NCI-H69 (cell line): ENCODE data around the gene TIMM44.
"Not testable (repeated sequence)": the region's sequence is repeated elsewhere in the genome, so short reads cannot be mapped to it uniquely, and the experiment has no call there.

ENCODE experiments used
- DNase-seq: peaks from one replicate; lab custom pipeline; 2025; lab: John Stamatoyannopoulos, UW

TIMM44 gene

DNA sequence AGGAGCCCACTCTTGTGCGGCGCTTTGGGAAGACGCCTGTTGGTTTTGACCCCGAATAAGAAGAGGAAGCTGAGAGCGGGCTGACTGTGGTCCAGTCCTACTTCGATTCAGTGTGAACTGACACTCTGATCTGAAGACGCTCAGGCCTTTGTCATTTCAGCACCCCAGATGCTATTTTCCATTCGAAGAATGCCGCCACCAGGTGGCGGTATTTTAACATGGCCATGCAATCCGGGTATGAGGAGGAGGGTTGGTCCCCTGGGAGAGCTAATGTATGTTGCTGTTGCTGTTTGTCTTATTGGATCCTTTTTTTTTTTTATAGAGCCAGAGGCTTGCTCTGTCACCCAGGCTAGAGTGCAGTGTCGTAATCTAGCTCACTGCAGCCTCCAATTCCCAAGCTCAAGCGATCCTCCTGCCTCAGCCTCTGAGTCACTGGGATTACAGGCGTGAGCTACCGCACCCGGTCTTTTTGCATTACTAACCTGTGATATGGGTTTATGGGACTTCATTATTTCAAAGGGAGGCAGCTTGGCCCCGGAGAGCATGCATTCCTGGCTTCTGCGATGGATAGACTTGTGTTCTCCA, 803 bp upstream of the TIMM44 start:
- peak; percentile 96 for DNase-seq

DNA sequence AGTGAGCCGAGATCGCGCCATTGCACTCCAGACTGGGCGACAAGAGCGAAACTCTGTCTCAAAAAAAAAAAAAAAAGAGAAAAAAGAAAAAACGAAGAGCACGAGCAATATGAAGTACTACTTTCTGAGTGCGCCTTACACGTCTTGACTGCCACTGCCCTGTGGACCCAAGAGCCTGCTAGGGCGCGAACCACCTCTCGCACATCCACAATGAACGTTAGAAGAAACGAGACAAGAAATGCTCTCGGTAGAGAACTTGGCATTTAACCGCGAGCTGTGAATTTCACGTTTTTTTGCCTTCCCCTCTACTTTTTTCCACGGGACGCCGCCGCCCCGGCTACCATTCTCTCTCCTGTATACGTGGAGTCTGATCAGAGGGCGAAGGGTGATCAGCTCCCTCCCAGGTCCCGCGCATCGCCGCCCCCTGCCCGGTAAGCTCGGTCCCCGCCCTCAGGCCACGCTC, 454 bp downstream of the TIMM44 start:
- peak; percentile 36 for DNase-seq

DNA sequence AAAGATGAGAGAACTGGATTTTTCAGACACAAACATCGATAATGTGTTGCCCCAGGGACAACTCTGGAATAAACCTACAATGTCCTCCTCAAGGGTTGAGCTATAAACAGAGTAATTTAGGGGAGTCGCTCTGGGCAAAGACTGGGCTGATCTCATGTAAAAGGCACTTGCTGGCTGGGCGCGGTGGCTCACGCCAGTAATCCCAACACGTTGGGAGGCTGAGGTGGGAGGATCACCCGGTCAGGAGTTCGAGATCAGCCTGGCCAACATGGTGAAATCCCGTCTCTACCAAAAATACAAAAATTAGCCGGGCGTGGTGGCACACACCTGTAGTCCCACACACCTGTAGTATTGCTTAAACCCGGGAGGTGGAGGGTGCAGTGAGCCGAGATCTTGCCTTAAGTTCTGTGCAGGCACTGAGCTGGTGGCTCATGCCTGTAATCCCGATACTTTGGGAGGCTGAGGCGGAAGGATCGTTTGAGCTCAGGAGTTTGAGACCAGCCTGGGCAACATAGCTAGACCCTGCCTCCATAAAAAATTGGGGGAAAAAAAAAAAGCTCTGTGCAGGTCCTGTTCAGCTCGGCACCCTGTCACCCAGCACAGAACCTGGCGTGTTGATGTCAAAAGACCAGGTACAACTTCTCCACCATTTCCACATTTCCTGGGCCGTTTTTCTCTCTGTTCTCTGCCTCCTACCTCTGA, 1.4 kb downstream of the TIMM44 start:
- DNase-seq = no peak

DNA sequence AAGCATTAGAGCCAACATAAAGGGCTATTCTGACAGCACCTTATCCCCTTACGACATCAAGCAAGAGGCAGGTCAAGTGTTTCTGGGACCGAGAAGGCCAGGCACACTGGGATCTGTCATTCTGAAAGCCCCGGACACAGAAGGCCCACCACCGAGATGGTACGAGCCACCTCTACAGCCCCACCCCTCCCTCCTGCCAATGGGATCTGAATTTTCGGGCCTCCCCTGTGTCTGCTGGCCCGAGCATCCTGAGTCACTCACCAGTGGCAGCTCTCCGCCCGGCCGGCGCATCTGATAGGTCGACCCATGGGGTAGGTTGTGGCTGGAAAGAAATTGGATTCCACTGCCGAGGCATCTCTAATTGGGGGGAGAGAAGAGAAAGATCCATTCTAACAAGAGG, 2.6 kb downstream of the TIMM44 start:
- DNase-seq = no peak

DNA sequence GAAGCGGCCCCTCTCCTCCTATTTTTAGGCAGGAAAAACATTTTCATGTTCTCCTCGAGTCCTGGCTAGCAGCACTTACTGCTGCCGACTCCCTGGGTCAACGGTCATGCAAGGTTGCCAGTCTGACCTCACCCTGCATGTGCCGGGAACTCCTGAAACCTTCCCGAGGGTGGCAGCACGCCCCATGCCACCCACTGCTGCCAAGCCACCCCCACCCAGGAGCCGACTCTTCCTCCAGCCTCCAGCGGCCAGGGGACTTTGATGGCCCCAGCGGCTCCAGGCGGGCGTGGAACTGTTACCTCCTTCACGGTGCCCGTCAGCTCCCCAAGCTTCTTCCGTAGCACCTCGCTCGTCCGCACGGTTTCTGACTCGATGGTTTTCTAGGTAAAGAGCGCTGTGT, 8.7 kb downstream of the TIMM44 start:
- DNase-seq = no peak

DNA sequence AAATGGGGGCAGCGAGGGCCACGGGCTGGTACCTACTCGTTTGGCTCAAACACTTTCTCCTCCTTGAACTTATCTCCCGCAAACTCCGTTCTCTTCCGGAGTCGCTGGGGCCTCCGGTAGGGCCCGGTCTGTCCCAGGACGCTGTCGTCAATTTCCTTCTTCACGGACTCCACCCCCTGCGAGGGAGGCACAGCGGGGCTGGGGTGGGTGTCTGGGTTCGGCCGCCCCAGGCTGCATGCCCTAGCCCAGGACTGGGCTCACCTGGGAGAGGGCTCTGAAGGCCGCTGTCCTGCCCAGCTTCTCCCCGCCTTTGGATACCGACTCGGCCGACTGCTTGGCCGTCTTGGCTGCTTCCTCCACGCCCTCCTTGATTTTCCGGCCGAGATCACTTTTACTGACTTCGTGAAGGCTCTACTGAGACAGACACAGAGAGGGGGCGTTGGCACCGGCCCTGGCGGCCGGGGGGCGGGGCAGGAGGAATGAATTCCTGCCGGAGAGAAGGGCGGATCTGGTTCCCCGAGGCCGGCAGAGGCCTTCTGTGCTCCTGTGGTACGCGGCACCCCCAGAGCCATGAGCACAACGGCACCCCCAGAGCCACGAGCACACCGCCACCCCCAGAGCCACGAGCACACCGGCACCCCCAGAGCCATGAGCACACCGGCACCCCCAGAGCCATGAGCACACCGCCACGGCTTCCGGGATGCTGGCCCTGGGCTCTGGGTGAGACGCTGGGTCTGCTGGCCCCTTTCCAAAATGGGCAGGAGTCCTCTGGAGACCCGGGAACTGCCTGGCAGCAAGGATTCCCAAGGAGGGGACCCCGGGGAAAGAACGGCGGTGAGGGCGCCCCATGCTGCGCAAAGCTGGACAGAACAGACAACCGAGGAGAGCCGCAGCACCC, 9.4 kb downstream of the TIMM44 start:
- DNase-seq = no peak

DNA sequence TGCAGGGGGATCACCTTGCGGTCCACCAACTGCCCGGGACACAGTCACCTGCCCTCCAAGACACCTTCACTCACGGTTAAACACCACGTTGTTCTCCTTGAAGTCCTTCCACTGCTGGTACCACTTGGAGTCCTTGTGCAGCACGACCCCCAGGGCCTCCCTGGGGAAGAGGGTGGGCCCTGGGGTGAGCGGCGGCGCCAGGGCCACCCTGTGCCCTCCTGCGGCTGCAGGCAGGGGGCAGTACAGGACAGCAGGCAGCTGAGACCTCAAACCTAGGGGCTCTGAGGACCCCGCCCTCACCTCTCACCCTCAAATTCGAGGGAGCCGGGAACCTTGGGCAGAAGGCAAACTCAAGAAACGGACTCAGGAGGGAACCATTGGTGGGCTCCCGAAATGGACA, 10.1 kb downstream of the TIMM44 start:
- no peak for DNase-seq

DNA sequence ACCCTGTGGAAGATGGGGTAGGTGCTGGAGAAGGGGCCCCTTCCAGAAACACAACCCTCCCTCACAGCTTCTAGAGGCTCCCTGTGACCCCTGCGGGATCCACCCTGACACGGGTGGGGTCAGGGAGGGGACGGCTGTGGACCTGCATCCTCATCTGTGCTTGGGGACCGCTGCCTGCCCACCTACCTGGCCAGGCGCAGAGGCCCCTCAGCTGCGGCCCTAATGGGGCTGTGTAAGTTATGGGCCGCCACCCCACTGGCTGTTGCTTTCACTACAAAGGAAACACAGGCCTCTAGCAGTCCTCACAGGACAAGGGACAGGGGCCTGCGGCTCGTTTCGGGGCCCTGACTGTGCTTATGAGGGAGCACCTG, 10.6 kb downstream of the TIMM44 start:
- DNase-seq = no peak

DNA sequence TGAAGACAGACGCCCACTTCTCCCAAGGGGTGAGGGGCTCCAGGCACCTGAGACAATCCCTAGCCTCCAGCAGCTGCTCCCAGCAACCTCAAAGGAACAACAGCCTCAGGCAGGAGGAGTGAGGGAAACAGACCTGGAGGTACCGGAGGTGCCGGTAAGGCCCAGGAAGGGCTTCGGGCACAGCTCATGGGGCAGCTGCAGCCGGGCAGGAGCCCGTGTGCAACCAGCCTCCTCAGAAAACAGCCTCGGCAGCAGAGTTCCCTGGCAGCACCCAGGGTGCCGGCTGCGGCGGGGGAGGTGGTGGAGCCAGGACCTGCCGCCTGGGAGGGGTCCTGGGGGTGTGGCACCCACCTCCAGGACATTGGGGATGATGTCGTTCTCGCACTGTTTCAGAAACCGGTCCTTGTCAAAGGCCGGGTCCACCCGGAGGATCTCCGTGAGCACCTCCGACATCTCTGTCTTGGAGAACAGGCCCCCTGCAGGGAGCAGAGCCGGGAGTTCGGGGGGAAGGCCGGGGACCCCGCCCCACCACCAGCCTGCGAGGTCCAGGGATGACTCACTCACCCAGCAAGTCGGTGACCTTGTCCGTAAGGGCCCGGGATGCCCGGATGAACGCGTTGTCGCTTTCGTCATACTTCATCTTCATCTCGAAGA, 11.1 kb downstream of the TIMM44 start:
- DNase-seq = no peak

DNA sequence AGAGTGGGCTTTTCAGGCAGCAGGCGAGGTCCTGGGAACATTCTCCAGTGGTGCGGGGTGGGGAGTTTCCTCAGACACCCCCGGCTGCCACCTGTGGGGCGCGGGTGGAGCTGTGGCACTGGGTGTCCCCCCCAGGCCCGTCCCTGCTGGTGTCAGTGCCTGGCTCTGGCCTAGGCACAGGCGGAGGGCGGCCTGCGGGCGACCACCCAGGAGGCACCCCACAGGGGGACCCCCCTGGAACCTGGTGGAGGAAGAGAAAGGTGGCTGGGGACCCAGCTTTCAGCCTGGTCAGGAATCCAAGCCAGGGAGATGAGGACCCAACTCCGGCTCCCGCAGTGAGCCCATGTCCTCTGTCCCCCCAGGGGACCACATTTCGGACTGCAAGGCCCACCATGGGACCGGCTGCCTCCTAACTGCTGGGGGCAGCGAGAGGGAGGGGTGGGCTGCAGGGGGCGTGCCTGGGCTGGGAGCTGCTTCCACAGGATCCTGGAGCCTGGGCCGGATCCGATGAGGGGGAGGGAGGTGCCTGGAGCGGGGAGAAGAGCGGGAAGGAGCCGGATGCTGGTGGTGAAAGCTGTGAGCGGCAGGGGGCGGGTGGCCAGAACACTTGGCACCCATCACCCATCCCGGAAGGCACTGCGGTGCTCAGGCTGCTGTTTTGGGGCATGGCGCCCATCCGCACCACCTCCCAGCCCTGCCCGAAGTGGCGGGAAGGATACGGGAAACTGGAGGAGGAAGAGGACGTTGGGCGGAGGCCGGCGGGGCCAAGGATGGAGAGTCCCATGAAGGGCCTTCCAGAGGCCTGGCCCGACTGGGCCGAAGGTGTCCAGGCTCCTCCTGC, 12.0 kb downstream of the TIMM44 start:
- no peak for DNase-seq

DNA sequence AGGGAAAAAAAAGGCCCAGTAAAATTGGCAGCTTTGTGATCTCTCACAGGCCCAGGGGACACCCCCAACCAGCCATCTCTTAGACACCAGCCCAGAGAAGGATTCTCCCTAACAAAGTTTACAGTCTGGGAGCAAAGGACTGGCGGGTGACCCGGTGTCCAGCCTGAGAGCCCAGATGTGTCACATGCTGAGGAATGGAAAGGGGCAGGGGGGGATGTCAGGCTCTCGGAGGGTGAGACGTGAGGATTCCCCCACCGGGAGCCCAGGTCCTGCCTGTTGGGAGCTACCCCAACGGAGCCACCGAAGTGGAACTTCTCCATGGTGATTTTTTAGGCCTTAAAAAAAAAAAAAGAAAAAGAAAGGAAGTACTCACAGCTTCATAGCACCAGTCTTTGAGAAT, 12.7 kb downstream of the TIMM44 start:
- DNase-seq = no peak

DNA sequence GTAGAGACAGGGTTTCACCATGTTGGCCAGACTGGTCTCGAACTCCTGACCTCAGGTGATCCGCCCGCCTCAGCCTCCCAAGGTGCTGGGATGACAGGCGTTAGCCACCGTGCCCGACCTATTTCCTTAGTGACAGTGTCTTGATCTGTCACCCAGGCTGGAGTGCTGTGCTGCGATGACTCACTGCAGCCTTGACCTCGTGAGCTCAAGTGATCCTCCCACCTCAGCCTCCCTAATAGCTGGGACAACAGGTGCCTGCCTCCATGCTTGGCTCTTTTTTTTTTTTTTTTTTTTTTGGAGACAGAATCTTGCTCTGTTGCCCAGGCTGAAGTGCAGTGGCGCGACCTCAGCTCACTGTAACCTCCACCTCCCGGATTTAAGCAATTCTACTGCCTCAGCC, 13.4 kb downstream of the TIMM44 start:
- not testable (repeated sequence) for DNase-seq

DNA sequence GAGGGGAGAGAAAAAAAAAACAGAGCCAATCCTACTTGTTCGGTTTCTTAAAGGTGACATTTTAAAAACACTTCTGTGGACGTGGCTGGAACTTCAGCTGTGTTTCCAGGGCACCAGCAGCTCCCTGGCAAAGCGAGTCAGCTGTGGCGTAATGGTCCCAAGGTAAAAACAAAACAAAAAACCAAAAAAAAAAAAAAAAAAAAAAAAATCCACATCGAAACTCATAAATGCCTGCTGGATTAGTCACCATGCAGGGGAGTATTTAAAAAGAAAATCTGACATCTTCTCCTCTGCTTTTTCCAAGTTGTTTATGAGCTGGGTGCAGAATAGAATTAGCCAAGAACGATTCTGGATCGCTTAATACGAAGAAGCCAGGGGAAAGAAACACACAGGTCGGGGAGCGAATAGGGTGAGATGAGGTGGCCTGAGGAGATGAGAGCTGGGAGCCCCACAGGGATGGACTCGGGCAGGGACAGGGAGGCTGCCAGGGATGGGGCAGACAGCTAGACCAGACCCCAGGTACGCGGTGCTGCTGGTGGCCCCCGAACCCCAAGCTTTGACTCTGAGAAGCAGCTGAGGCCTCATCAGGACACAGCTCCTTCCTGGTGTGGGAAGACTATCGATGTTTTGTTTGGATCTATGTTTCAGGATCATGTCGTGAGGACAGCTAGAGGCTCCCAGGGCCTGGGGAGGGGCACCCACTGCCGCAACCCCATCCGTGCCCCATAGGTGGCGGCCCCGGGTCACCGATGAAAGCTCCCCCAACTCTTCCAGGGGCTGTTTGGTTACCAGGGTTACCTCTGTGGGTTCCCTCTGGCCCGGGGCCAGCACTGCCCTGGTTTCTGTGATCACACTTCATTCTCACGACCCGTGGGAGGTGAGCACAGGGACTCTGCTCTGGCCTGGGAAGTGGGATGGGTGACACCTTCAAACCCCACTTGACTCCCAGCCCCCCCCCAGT, 14.4 kb downstream of the TIMM44 start:
- peak; percentile 40 for DNase-seq

DNA sequence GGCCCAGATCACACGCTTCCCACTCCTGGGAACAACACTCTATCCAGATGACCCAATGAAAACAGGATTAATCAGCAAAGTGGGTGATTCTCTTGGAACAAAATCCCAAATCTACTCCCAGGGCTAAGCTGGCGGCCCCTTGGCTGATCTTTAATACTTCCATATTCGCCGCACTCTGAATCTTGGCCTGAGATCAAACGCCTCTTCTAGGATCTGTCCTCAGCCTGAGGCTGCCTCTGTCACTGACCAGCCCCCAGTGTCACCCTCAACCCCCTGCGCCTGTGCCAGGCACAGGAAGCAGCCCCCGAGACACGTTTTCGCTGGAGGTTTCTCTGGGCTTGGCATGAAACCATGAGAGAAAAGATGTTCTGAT, 15.1 kb downstream of the TIMM44 start:
- no peak for DNase-seq

DNA sequence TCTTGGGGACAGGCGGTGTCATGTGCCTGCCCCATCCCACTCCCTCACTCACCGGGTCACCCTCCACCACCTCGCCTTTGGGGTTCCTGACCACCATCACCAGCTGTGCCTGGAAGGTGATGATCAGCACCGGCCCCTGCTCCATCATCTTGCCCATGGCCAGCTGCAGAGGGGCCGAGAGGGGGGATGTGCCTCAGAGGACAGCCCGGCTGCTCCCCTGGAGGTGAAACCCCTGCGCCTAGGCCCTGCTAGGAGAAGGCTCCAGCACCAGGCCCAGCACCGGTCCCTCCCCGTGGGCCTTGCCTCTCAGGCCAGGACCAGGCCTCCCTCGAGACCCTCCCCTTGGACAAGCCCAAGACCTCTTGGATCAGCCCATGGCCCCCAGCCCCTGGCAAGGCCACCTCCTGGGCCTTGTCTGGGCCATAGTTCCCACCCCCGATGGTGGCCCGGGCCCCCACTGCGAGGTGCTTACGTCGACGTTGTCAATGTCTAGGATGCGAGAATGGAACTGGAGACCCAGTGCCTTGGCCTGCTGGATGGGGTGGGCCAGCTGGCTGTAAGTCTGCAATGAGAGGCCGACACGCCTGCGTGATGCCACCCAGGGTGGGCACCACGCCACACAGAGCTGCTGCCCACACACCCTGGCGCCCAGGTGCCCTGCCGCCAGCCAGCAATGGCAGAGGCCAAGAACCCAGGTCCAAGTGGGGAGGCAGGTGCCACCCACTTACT, 15.7 kb downstream of the TIMM44 start:
- DNase-seq = no peak

DNA sequence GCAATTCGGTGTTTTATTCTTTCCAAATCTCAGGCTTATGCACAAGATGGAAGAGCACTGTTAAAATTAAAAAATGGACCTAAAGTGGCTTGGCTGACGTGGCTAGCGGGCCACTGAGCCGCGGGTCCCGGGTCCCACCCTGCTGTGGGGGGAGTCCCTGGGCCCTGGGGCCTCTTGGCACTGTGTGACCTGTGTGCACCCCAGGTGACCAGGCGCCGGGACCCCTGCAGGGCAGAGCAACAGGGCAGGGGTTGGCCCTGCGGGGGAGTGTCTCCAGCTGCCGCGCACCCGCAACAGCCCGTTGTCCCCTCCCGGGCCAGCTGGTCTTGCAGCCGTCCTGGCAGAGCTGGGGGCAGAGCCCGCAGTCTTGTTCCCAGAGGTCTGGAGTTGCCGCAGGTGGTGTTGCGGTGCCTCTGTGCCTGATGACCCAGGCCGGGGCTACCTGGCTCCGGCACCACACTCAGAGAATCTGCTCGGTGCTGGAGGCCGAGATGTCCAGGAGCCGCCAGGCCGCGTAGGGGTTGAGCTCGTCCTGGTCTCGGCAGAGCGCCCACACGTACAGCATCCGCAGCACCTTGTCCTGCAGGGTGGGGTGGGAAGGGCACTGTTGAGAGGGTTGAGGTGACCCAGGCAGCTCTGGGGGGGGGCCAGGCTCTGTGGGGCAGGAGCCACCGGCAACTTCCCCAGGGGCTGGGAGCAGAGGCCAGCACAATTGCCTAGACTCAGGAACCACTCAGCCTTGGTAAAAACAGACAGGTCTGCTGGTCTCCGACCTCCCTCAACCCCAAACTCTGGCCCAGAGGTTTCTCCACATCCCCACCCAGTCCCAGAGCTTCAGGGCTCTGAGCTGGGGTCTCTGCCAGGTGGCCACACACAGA, 16.5 kb downstream of the TIMM44 start:
- DNase-seq = peak; percentile 37

DNA sequence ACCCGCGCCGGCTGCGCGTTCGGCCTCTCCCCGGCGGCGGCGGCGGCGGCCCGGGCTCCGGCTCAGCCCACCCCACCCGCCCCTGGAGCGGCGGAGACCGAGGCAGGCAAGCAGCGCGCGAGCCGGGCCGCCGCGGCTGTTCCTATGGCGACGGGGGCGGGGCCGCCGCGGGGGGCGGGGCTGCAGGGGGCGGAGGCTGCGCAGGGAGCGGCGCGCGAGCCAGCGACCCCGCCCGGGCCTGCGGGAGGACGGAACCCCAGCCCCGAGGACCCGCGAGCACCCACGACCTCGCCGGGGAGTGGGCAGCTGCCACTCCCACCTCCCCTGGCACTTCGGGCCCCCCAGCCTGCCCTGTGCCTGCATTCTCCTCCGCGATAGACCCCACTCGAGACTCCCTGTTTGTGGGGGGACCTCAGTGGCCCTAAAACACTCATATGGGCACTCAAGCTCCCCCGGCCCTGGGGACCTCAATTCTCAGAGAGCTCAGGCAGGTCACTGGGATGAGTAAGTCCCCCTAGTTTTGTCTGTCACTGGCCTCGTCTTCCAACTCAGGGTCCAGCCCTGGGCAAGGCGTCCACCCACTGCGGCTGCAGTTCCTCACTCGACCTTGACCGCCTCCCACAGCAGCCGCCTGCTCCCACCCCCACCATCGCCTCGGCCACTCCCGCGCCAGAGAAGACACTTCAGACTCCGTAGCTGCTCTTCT, 17.3 kb downstream of the TIMM44 start, which contains the start of gene CTXN1:
TSS of gene CTXN1 (minus strand) at position 115 of the 706 bp plus-strand sequence. CDS start 597 bp downstream, outside the sequence.
- DNase-seq = peak; percentile 91
